MM.1S (cell line): Measurements from ENCODE around the gene BRIP1.

ENCODE experiments used
- DNase-seq: peaks from one replicate; pipeline ENCODE4 v3.0.0-alpha.2; 2015
- H2AFZ ChIP-seq: fragments of 300-600 bp; sonication (generic); 2 replicates; pipeline ENCODE4 v1.6.0; 2016; ENCODE audit warnings: antibody characterized with exemption, low read length
- H3F3A ChIP-seq: fragments of 300-600 bp; sonication (generic); 2 replicates; pipeline ENCODE4 v1.6.1; 2016; ENCODE audit warnings: mild to moderate bottlenecking, antibody characterized with exemption, low read length, moderate library complexity, mixed read lengths; ENCODE audit not compliant: insufficient read depth
- H3K27ac ChIP-seq: fragments of 300-600 bp; sonication (generic); 2 replicates; pipeline ENCODE4 v1.5.1; 2016; ENCODE audit warnings: mild to moderate bottlenecking, low read length
- H3K27me3 ChIP-seq: fragments of 300-600 bp; sonication (generic); replicated peaks from 2 replicates; pipeline ENCODE4 v1.6.0; 2016; ENCODE audit warnings: low read length; ENCODE audit not compliant: insufficient read depth
- H3K36me3 ChIP-seq: fragments of 300-600 bp; sonication (generic); replicated peaks from 2 replicates; pipeline ENCODE4 v1.6.1; 2016; ENCODE audit warnings: mild to moderate bottlenecking, low read length, mixed read lengths; ENCODE audit not compliant: insufficient read depth
- H3K4me1 ChIP-seq: fragments of 300-600 bp; sonication (generic); 2 replicates; pipeline ENCODE4 v1.6.1; 2016; ENCODE audit warnings: low read length, mixed read lengths
- H3K4me2 ChIP-seq: fragments of 300-600 bp; sonication (generic); 2 replicates; pipeline ENCODE4 v1.6.0; 2016; ENCODE audit warnings: low read depth, low read length
- H3K4me3 ChIP-seq: fragments of 300-600 bp; sonication (generic); 2 replicates; pipeline ENCODE4 v1.5.1; 2016; ENCODE audit warnings: low read length, mixed read lengths
- H3K79me2 ChIP-seq: fragments of 300-600 bp; sonication (generic); 2 replicates; pipeline ENCODE4 v1.6.1; 2016; ENCODE audit warnings: mixed run types, low read length, mixed read lengths
- H3K9ac ChIP-seq: fragments of 300-600 bp; sonication (generic); 2 replicates; pipeline ENCODE4 v1.6.1; 2016; ENCODE audit warnings: low read length, mixed read lengths
- H3K9me2 ChIP-seq: fragments of 300-600 bp; sonication (generic); replicated peaks from 2 replicates; pipeline ENCODE4 v1.6.1; 2016; ENCODE audit warnings: mild to moderate bottlenecking, low read length, mixed read lengths; ENCODE audit not compliant: insufficient read depth
- H3K9me3 ChIP-seq: fragments of 300-600 bp; sonication (generic); replicated peaks from 2 replicates; pipeline ENCODE4 v1.6.1; 2016; ENCODE audit warnings: mild to moderate bottlenecking, low read length, mixed read lengths; ENCODE audit not compliant: insufficient read depth
- H4K20me1 ChIP-seq: fragments of 300-600 bp; sonication (generic); 2 replicates; pipeline ENCODE4 v1.6.1; 2016; ENCODE audit warnings: mild to moderate bottlenecking, low read length, moderate library complexity, mixed read lengths; ENCODE audit not compliant: insufficient read depth
- EZH2 ChIP-seq: fragments of 300-600 bp; sonication (generic); optimal IDR thresholded peaks from 2 replicates; pipeline ENCODE3; 2017; ENCODE audit warnings: low read depth, mild to moderate bottlenecking, antibody characterized with exemption, low read length, mixed read lengths
- EZH2phosphoT487 ChIP-seq: fragments of 300-600 bp; sonication (generic); IDR thresholded peaks from 2 replicates; pipeline ENCODE4 v1.6.1; 2018; ENCODE audit warnings: antibody characterized with exemption, low read length
- TF ChIP-seq, protein P1 (sequence below): fragments of 300-600 bp; sonication (generic); IDR thresholded peaks from 2 replicates; pipeline ENCODE4 v1.5.1; 2016; ENCODE audit warnings: antibody characterized with exemption, low read length, mixed read lengths

Gene BRIP1

GRCh38 chr17:61770752-61771533 is 92.4 kb downstream of the BRIP1 start:
- no peak for TF ChIP-seq EZH2phosphoT487
- TF ChIP-seq EZH2: no peak
- TF ChIP-seq, protein P1, sequence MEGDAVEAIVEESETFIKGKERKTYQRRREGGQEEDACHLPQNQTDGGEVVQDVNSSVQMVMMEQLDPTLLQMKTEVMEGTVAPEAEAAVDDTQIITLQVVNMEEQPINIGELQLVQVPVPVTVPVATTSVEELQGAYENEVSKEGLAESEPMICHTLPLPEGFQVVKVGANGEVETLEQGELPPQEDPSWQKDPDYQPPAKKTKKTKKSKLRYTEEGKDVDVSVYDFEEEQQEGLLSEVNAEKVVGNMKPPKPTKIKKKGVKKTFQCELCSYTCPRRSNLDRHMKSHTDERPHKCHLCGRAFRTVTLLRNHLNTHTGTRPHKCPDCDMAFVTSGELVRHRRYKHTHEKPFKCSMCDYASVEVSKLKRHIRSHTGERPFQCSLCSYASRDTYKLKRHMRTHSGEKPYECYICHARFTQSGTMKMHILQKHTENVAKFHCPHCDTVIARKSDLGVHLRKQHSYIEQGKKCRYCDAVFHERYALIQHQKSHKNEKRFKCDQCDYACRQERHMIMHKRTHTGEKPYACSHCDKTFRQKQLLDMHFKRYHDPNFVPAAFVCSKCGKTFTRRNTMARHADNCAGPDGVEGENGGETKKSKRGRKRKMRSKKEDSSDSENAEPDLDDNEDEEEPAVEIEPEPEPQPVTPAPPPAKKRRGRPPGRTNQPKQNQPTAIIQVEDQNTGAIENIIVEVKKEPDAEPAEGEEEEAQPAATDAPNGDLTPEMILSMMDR: no peak
- no peaks in the 10 kb centered on the region for H3K36me3 ChIP-seq
- H3K27me3 ChIP-seq: no peaks in the 10 kb centered on the region

GRCh38 chr17:61770043-61770442 is 93.3 kb downstream of the BRIP1 start:
- Histone ChIP-seq H3K79me2 (no peaks in the 10 kb centered on the region), H4K20me1 (no peaks in the 10 kb centered on the region), H3K36me3 (no peaks in the 10 kb centered on the region), H3K27me3 (no peaks in the 10 kb centered on the region), H3K4me3 (no peak overlapping the region), H3K27ac (no peak overlapping the region), H3K9ac (no peak overlapping the region), H3F3A (no peaks in the 10 kb centered on the region), H3K4me1 (no peaks in the 10 kb centered on the region), H3K4me2 (no peak overlapping the region), H3K9me2 (no peaks in the 10 kb centered on the region), H2AFZ (no peak overlapping the region), H3K9me3 (no peaks in the 10 kb centered on the region)
- TF ChIP-seq, protein P1: no peak
- TF ChIP-seq EZH2phosphoT487 (no peak), EZH2 (no peak)
- no peak for DNase-seq

More at GRCh38 chr17:61770752-61771533, 92.4 kb downstream of the BRIP1 start:
- no peaks in the 10 kb centered on the region for H4K20me1 ChIP-seq
- no peaks in the 10 kb centered on the region for H3K9me2 ChIP-seq
- no peaks in the 10 kb centered on the region for H3K4me1 ChIP-seq
- H3K4me3 ChIP-seq: no peak overlapping the region
- H3K9me3 ChIP-seq: no peaks in the 10 kb centered on the region
- H3K4me2 ChIP-seq: no peak overlapping the region
- H3K79me2 ChIP-seq: no peaks in the 10 kb centered on the region
- H2AFZ ChIP-seq: no peak overlapping the region
- DNase-seq: no peak
- H3F3A ChIP-seq: no peaks in the 10 kb centered on the region
- no peak overlapping the region for H3K9ac ChIP-seq
- H3K27ac ChIP-seq: no peak overlapping the region

DNA sequence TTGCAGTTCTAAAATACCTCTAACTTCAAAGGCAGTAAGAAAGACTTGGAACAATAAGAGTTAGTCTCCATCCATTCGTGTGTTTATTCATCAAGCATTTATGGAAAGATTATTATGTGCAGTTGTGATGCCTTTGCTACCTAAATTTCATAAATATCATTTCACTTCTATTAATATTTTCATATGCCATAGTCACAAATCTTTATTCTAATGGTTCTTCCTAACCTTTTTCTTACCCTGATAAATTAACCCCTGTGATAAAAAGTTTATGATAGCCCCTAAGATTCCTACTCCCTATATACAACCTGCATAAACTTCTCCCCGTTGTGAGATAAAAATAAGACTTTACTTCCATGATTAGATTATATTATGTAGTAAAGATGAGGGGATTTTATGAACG is 94.9 kb downstream of the BRIP1 start:
- no peaks in the 10 kb centered on the region for H3K9me2 ChIP-seq
- no peak overlapping the region for H3K4me2 ChIP-seq
- TF ChIP-seq EZH2 (no peak), EZH2phosphoT487 (no peak)
- TF ChIP-seq, protein P1: no peak
- no peak overlapping the region for H3K9ac ChIP-seq
- no peak for DNase-seq
- H3K36me3 ChIP-seq: no peaks in the 10 kb centered on the region
- no peak overlapping the region for H2AFZ ChIP-seq
- H3K27ac ChIP-seq: no peak overlapping the region
- H3K9me3 ChIP-seq: no peaks in the 10 kb centered on the region
- H3F3A ChIP-seq: no peaks in the 10 kb centered on the region
- H3K27me3 ChIP-seq: no peaks in the 10 kb centered on the region
- no peaks in the 10 kb centered on the region for H4K20me1 ChIP-seq
- H3K4me3 ChIP-seq: no peak overlapping the region
- H3K4me1 ChIP-seq: no peaks in the 10 kb centered on the region
- H3K79me2 ChIP-seq: no peaks in the 10 kb centered on the region
